C1 segment of cervical spinal cord (tissue), 14 donors: ENCODE data around the gene GALNT3.

Experiments
- DNase-seq, 14 donors: peaks; one replicate each; lab custom pipeline; 2025; lab: John Stamatoyannopoulos, UW

The GALNT3 gene

GRCh38 chr2:165796819-165797530 lies 2.9 kb upstream of the GALNT3 start:
- DNase-seq, result no peak

DNA sequence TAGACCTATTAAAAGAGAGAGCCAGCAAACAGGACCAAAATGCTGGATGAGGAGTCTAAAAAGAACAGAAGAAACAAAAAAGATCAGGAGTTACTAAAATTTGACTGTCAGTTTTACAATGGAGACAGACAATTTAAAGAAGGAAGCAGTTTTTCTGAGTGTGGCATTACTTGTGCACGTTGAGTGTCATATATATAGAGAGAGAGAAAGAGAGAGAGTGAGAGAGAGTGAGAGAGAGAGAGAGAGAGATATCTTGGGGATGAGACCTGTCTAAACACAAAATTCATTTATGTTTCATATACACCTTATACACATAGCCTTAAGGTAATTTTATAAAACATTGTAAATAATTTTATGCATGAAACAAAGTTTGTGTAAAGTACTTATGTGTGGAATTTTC lies 2.1 kb upstream of the GALNT3 start:
- no peak for DNase-seq

GRCh38 chr2:165795011-165795410 lies 964 bp upstream of the GALNT3 start:
- DNase-seq, result no peak

GRCh38 chr2:165794536-165794928 lies 485 bp upstream of the GALNT3 start:
- peak in 6 of 14 donors; percentile 1 to 42 (median 14) for DNase-seq

- peak in 6 of 14 donors; percentile 4 to 54 (median 24) for DNase-seq
Observed at GRCh38 chr2:165793161-165793778, 777 bp downstream of the GALNT3 start.

GRCh38 chr2:165792104-165792454 lies 2.0 kb downstream of the GALNT3 start:
- DNase-seq, result no peak

- no peak for DNase-seq
Observed at GRCh38 chr2:165791421-165792103, 2.5 kb downstream of the GALNT3 start.

DNA sequence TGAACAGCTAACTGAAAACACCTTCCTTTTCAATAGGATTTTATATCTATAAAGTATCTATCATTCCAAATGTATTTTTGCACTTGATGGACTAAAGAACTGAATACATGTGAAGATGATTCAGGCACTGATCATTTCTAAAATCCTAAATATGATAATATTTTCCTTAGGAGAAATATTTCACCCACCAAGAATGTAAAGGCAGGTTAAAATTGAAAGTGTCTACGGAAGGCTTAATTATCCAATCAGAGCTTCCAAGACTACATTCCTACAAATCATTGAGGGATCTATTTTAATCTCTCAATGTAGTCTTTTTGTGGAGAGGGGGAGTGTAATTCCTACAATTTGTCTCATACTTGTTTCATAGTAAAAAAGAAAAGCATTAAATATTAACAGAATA lies 3.6 kb downstream of the GALNT3 start:
- no peak for DNase-seq

GRCh38 chr2:165787334-165787733 lies 6.7 kb downstream of the GALNT3 start:
- no peak for DNase-seq

- no peak for DNase-seq
Observed at GRCh38 chr2:165779706-165780105, 14.3 kb downstream of the GALNT3 start.

GRCh38 chr2:165778653-165779451 lies 15.2 kb downstream of the GALNT3 start:
- DNase-seq, result no peak

DNA sequence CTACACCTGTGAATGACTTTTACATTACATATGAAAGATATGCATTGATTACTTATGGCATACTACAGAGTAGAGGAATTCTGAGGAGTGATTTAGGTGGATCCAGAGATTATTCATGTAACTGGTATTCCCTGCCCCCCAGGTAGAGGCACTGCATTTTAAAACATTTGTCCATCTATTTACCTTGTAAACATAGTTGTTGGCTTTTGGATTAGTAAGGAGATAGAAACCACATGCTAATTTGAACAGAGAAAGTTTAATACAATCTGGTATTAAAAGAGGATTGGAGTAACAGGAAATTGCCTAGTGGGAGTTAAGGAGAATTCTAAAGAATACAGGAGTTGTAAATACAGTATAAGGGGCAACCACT lies 15.9 kb downstream of the GALNT3 start:
- DNase-seq, result no peak

GRCh38 chr2:165777522-165778186 lies 16.4 kb downstream of the GALNT3 start:
- DNase-seq, result no peak

- DNase-seq, result no peak
Observed at GRCh38 chr2:165776796-165777195, 17.3 kb downstream of the GALNT3 start.

DNA sequence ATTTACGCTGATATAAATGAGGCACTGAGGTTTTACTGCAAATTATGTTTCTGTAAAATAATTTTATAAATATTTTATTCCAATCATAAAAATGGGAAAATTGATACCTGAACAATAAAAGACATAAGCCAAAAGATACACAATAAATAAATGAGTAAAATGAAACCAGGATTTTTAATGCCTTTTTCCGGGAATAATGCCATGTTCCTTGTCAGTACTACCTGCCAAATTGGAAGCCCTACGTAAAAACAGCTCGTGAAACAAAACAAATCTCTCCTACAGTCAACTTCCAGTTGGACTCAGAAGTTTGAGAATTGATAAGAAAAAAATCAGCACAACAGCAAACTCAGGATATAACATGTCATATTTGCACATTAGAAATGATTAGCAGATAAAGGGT lies 18.0 kb downstream of the GALNT3 start:
- DNase-seq, result no peak

GRCh38 chr2:165773684-165774083 lies 20.4 kb downstream of the GALNT3 start:
- no peak for DNase-seq

- no peak for DNase-seq
Observed at GRCh38 chr2:165772183-165772582, 21.9 kb downstream of the GALNT3 start.

DNA sequence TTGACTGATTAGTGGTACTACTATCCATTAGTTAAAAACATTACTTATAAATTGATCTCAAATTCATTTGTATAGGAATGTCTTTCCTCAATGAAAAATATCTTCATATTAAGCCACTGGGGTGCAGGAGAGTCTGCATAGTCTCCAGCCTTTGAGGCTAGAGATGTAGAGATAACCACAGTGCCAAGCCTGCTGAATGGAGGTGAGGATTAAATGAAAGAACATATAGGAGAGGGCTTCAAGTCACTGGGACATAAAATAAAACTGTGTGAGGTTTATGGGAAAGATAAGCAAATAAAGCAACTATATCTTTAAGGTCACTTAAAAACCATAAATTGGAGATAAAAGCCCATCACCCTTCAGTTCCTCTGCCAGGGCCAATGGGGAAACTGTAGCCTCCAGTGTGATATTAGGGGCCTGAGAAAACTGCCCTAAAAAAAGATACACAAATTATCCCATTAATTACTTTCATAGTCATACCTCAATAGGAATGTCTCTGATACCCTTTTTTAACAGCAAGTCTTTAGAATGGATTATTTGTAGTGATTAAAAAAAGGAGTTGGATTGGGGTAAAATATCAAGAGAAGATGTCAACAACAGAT lies 27.6 kb downstream of the GALNT3 start:
- no peak for DNase-seq

- no peak for DNase-seq
Observed at GRCh38 chr2:165762723-165763122, 31.3 kb downstream of the GALNT3 start.

DNA sequence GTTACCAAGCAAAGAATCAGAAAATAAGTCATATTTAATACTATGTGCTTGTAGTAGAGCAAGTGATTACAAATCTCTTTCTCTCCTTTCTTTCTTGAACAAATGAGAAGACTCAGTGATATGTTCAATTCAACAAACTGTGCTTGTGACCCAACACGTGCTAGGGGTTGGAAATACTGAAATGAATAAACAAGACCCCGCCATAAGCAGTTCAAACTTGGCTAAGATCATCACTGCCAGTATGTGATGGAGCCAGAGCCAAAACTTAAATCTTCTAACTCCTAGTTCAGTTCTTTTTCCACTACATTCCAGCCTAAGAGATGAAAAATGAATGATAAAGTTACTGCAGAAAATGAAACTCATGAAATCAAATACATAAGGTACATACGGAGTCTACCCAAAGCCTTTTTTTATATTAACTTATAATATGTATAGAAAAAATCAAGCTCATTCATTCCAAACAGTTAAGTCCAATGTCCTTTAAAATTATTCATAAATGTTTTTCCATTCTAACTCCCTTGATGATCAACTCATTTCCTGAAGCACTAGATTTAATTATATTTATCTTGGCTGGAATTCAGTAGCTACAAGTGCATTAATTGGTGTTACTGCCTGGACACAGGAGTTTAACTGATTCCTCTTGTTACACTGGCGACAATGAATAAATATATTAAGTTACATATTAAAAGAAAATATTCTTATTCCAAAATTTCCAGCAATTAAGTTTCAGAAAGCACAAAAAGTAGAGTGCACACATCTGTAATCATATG lies 36.0 kb downstream of the GALNT3 start:
- DNase-seq, result no peak
